HUDEP-2 (cell line): ENCODE results near the gene DNAJB9.

Experiments used
- DNase-seq, 76 experiments: peaks; one replicate each; lab custom pipeline; 2025; ENCODE audit not compliant: unreplicated experiment in 76 of 76; lab: John Stamatoyannopoulos, UW

The DNAJB9 gene

DNA sequence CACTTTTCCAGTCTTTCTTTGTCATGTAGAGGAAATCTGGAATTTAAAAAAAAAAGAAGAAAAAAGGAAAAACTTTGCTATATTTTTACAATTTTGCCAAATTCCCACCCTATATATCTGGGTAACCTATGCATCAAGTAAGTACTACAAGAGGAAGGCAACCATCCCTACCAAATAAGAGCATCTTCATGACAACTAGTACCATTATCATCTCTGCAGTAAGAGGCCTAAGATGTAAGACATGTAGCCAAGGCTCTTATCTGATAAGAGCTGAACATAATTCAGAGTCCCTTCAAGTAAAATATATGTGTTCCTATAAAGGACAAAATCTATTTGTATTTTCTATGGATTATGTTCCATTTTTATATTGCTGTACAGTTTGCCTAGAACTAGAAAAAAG is 3.7 kb upstream of the DNAJB9 start:
- peak in 3 of 76 experiments; percentile 15 to 17 (median 17) for DNase-seq

DNA sequence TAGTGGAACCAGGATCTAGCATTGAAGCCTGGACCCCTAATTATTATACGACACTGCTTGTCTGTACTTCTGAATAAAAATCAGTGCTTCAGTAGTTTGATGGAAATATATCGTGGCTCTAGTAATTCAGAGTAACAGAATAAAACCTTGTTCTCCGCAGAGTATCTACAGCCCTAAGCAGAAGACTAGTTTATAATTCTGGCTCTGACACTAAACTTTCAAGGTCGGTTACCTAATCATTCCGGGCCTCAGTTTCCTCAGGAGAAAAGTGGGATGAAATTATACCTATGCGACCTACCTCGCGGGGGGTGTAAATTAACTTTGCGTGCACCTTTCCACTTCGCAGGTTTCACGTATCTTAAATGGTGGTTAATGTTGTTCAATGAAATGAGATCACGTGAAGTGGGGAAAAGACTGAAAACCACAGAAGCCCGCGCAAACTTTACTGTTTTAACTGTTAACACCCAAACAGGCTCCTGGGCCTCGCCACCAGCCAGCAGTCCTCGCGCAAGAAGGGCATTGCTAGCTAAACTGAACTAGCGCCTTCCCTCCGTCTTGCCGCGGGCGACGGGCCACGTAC is 783 bp upstream of the DNAJB9 start:
- peak in 4 of 76 experiments; percentile 23 to 41 (median 30) for DNase-seq

DNA sequence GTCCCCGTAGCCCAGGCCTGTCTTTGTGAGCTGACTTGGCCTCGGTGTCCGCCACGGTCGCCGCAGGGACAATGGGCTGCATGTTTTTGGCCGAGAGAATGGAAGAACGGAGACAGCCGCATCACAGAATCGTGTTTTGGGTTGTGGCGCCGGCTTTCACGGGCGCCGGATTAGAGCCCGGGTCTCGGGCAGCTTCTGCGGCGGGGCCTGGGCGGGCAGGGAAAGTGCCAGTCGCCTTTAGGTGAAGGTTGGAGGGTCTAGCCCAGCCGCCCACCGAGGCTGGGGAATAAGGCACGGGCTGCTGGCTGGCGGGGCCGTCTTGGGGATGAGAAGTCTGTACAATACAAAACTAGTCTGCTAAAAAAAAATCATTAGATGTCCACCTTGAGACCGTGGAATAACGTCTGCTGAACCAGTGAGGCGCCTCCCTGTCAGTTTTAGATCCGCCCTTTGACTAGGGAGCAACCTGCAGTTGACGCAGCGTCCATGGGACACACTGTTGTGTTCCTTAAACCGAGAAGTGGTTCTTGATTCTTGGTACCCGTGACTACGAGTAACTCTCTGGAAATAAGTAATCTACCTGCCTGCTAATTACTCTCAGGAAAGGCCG is 577 bp downstream of the DNAJB9 start:
- DNase-seq, result peak in 61 of 76 experiments; percentile 3 to 75 (median 35)

DNA sequence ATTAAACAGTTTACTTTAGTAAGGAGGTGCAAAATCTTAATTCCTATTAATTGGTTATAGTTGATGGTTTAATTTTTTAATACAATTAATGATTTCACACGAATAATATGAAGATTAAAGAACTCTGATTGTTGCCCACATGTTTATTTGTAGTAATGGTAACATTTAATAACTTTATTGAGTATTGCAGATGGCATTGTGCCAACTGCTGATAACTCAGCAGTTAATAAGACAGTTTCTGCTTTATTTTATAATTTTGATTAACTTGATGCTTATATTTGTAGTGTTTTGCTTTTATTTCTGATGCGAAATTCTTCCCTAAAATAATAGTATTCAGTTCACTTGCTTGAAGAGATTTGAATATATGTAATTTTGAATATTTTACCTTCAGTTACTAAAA is 2.8 kb downstream of the DNAJB9 start:
- no peak for DNase-seq

DNA sequence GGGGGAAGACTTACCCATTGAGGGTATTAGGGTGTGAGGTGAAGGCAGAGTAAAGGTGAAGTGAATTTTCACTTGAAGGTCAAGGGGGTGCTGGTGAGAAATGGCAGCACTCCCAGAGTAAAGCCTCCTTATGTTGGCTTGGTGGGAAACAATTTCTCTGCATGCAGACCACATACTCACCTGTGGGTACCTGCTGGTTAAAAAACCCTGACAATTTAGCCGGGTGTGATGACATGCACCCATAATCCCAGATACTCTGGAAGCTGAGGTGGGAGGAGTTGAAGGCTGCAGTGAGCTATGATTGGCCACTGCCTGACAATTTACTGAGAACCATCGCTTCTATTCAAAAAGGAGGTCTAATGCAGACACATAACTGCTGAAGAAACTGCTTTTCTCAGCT is 5.5 kb downstream of the DNAJB9 start:
- no peak for DNase-seq

DNA sequence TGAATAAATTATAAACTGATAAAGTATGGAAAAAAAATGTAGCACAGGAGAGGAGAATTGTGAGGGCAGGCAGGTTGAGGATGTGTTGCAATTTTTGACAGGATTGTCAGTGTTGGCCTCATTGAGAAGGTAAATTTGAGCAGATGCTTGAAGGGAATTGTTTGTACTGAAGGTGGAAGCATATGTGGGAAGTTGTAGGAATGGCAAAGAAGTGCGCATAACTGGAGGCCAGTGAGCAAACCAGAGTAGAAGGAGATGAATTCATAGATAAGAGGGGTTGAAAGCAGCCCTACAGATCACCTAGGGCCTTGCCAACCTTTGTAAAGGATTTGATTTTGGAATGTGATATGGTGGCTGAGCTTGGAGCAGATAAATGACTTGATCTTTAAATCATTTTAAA is 6.4 kb downstream of the DNAJB9 start:
- DNase-seq, result no peak

DNA sequence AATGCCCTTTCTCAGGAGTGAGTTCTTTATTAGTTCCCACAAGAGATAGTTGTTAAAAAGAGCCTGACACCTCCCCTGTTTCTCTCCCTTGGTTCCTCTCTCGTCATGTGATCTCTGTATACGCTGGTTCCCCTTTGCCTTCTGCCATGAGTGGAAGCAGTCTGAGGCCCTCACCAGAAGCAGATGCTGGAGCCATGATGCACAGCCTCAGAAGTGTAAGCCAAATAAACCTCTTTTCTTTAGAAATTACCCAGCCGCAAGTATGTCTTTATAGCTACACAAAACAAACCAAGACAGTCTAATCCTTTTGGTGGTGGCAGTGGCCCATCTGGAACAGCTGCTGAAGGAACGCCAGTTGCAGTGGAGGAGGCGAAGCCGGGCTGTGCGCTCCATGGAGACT is 9.3 kb downstream of the DNAJB9 start:
- DNase-seq, result no peak

DNA sequence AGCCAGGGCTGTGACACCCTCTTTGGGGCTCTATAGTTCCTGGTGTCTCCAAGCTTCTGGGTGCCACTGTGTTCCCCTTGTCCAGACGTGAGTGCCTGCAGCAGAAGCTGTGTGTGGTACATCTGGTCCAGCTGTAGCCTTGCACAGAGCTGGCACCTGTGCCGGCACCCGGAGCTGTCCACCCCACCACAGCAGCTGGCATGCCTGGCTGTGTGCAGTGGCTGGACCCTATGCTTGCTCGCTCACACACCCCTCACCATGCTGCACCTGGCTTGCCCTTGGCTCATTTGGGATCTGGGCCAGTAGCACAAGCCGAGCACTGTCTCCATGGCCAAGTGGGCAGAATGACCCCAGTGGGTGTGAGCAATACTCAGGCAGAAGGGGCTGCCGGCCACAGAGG is 10.6 kb downstream of the DNAJB9 start:
- no peak for DNase-seq

DNA sequence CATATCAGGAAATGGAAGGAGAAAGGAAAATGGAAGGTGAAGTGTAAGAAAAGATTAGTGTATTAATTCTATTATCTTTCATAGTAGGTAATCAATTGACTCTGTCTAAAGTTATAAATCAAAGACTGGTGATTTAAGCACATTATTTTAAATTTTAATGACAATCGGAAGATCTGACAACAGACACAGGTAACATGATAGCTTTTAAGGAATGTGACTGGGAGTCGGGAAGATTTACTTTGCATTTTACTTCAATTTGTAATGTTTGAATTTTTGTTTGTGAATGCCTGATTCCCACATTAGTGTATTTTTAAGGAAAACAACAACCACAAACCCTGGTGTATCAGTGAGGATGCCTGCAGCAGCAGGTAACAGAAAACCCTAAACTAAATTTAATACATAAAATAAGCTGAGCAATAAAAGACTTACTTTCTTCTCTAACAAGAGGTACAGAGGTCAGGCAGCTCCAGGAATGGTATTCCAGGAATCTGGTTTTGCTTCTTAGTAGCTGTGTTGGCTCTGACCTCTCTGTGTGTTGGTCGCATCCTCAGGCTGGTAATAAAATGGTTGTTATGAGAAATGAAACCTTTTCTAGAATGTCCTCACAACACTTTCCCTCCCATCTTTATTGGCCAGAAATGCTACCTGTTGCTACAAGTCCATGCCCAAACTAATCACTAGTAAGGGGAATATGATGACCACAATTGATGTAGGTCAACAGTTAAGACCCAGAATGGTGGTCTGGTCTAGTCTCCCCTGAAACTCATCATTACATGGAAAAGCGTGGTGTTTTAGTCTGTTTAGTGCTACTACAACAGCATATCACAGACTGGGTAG is 12.2 kb downstream of the DNAJB9 start:
- no peak for DNase-seq

DNA sequence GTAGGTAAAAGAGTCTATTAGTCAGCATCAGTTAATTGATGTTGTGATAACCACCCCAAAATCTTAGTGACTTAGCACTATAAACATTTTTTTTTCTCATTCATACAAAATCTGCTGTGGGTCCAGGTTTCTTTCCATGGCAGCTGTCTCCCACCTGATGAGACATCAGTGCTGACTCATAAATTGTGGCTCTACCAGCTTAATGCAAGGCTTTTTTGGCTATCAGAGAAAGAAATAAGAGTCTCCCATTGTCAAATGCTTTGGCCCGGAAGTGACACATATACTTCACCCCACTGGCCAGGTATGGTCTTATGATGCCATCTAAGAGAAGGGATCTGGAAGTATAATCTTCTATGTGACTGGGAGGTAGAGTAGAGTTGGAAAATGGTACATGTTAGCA is 14.5 kb downstream of the DNAJB9 start:
- DNase-seq, result no peak

DNA sequence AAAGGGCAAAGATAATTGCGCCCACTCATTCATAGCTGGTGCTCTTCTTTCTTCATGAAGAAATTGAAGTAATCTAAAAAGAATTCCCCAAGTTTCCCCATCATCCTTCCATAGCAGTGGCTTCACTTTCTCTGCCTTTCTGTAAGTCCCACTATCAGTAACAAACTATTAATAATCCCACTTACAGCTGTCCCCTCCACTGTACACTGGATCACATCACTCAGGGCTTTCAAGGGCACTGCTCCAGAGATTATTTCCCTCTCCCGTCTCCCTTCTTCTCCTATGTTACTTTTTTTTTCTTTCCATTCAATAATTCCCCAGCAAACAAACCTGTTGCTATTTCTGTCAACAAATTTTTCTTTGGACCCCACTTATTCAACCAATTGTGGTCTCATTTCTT is 16.2 kb downstream of the DNAJB9 start:
- no peak for DNase-seq

DNA sequence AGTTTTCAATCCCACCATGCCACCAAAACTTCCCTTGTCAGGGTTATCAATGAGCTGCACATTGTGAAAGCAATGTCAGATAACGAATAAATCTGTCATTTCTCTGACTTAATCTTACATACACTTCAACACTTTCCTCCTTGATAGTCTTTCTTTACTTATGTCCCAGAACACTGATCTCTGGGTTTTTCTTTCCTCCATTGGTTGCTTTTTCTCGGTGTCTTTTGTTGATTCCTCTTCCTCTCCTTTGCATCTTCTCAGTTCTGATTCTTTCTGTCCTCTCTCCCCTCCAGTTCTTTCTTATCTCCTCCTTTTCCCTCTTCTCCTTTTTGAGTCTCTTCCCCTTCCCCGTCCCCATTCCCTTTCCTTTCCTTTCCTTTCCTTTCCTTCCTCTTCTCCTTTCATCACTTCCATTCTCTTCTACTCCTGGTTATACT is 16.6 kb downstream of the DNAJB9 start:
- peak in 1 of 76 experiments; percentile 10 for DNase-seq

DNA sequence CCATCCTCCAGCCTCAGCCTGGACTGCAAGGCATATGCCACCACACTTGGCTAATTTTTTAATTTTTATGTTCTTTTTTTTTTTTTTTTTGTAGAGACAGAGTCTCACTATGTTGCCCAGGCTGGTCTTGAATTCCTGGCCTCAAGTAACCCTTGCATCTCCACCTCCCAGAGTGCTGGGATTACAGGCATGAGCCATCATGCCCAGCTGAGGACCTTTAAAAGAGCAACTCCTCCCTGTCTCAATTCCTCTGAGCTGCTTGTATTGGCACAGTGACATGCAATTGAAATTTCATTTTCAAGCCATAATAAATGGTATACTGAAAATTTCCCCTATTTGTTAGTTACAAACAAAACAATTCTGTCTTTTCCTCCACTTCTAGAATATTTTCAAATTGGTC is 19.5 kb downstream of the DNAJB9 start:
- DNase-seq, result no peak

DNA sequence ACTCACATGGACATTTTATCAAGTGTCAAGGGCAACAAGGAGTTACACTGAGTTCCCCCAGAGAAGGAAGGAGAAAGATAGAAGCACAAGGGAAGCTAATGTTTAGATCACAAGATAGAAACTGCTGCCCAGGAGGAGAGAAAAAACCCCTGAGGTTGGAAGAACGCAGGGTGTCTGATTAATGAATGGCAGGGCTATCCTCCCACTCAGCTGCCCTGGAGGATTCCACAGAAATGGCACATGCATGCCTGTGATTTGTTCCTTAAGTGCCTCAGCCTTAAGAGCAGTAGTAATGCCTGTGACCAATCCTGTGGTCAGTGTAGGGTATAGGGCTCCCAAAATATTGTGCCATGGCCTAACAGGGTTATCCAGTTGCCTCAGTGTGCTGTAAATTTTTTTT is 20.2 kb downstream of the DNAJB9 start:
- DNase-seq, result no peak

DNA sequence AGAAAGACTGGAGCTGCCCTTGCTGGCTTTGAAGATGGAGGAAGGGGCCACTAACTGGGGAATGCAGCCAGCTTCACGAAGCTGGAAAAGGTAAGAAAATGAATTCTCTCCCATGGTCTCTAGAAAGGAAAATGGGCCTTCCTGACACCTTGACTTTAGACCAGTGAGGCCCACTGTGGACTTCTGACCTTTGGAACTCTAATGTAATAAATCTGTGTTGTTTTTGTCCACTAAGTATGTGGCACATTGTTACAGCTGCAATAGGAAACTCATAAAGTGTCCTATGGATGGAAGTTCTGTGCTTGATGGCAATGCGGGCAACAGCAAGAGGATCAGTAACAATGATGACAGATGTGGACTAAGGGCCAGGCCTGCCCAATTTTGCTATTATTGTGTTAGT is 20.9 kb downstream of the DNAJB9 start:
- DNase-seq, result no peak

DNA sequence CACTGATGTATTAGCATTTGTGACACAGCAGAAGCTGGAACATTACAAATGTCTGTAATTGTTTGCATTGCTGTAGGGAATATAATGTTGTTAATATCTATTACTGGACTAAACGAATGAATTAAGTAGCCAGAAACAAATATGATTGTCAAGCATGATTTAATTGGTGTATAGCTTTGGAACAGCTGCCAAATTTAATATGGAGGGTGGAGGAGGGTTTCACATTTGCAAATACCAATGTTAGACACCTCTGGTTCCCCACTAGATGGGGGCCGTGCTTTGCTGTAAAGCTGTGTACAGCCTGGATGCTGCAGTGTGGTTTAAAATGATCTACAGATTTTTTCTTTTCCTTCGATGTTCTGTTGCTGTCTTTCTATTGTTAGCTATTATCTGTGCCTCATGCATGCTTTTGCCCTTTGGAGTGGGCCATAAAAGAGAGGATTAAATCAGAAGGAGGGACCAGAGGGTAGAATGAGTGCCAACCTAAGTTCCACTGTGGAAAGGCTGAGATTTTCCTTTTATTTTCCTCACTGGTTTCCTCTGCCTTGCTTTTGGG is 23.1 kb downstream of the DNAJB9 start:
- peak in 17 of 76 experiments; percentile 1 to 30 (median 8) for DNase-seq

DNA sequence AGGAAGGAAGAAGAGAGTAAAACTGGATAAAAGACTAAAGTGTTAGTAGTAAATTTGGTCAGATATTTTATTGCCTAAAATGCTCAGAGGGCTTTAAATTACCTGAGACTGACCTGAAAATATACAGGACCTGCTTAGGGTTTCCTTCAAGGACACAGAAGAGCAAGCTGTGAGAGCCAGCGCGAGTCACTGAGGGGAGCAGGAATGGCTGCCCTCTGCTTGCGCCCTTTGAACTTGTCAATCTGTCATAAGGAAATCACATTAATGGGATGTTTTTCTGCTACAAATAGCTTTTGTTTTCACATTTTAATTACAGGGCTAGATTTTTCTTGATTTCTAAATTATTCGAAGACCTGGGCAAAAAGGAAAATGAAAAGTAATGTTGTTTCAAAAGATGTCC is 26.9 kb downstream of the DNAJB9 start:
- no peak for DNase-seq

DNA sequence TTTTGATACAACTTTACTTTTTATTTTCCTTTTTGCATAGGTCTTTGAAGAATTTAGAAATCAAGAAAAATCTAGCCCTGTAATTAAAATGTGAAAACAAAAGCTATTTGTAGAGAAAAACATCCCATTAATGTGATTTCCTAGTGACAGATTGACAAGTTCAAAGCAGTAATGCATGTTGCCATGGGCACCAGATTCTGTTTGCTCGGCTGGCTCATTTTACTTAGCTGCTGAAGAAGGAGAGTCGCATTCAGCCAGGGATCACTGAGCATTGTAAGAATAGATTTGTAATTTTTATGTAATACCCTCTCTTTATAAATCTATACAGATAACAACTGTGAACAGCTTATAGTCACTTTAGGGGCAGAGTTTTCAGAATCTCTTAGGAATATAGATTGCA is 28.5 kb downstream of the DNAJB9 start:
- DNase-seq, result no peak

DNA sequence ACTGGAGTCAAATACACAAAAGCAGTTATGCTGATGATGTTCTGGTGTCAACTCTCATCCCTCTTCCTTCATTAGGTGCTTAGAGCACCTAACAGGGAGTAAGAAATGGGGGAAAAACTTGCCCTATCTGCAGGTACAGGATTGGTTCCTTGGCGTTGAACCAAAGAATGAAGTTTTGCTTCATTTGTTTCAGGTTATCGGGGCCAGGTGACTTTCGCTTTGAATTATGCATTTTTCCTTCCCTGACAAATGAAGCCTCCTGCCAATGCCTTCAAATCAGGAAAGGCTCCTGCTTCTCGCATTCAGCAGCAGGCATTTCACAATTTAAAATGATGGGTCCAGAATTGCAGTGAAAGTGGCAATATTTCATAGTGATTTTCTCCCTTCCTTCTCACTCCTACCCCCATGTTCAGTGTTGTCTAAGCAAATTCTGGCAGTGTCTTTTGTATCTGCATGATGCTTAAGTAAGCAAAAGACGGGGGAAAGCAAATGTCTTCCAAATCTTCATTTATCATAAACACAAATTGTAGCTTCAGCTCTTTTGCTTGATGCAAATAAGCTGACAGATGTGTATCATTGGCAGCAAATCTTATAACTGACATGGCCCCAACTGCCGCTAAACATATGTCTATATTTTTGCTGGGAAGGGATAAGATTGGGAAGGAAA is 29.4 kb downstream of the DNAJB9 start:
- DNase-seq, result no peak

DNA sequence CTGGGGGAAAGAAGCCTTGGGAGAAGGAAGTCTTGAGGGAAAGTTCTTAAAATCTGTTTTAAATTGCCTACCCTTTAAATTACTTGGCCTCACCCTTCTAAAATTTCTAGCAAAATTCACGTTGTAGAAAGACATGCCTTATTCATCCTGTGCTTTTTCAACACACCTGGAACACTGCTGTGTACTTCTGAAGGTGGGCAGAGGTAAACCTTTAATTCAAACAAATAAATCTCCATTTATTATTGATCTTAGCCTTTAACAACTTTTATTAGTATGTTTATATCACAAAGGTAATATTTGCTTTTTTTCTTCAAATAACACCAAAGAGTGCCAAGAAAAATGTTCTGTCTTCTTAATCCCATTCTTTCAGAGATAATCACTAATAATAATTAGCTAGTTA is 30.7 kb downstream of the DNAJB9 start:
- DNase-seq, result no peak

DNA sequence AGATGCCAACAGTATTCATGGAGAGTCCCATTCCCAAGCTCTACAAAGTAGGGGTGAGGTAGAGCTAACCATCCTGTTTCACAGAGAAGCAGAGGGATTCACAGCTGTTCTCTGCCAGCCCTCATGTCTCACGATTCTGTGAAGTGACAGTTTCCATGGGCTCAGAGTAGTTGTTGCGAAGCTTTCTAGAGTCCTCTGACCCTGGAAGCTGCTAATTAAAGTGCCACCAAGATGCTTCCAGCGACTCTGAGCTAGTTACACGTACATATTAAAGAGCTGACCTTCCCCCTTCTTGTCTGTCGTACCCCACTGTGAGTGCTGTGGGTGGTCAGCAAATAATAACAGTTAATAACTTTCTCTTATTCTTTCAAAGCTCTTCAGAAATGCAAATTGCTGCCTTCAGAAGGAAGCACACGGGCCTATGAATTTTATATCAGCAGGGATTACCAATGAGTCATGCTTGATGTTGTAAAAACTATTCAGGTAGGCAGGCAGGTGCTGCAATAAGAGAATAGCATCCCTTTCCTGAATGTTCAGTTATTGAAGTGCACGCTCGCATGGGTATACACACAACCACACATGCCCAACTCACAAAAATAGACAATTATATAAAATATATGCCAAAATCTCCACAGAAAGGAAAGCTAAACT is 34.1 kb downstream of the DNAJB9 start:
- DNase-seq, result no peak
